ENCODE data around the gene CCKAR.

The CCKAR gene

DNA sequence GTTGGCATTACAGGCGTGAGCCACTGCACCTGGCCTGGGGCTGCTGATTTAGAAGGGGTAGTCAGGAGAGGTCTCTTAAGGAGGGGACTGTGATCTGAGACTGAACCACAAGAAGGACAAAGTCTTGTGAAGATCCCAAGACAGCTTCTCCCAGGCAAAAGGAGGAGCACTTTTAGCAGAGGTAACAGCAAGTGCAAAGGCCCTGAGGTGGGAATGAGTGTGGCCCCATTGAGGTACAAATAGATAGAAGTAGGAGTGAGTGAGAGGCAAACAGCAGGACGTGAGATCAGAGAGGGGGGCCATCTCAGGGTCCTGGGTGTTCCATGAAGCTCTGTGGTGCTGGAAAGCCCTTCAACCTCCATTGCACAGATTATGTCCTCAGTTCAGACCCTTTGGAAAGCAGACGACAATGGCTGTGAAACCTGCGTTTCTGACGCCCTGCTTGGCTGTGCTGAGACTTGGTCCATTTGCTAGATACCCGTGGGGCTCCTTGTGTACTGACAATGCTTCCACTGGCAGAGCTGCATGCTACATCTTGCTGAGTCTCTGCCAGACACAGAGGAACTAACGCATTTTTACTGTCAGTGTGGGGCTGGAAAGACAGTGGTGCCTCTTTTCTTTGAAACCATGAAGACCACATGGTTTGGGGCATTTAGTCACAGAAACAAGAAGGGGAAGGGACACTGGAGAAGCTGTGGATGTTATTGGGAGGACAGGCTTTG lies 1.3 kb upstream of the CCKAR start:
- DNase-seq (ENCODE audit: low read depth) = no peak
- TF ChIP-seq, protein P1, sequence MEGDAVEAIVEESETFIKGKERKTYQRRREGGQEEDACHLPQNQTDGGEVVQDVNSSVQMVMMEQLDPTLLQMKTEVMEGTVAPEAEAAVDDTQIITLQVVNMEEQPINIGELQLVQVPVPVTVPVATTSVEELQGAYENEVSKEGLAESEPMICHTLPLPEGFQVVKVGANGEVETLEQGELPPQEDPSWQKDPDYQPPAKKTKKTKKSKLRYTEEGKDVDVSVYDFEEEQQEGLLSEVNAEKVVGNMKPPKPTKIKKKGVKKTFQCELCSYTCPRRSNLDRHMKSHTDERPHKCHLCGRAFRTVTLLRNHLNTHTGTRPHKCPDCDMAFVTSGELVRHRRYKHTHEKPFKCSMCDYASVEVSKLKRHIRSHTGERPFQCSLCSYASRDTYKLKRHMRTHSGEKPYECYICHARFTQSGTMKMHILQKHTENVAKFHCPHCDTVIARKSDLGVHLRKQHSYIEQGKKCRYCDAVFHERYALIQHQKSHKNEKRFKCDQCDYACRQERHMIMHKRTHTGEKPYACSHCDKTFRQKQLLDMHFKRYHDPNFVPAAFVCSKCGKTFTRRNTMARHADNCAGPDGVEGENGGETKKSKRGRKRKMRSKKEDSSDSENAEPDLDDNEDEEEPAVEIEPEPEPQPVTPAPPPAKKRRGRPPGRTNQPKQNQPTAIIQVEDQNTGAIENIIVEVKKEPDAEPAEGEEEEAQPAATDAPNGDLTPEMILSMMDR (conservative IDR thresholded peaks at IDR 0.05; ENCODE audit: low read length) = no peak
- H3K4me3 ChIP-seq (ENCODE audit: low read length) = no peak overlapping the region

DNA sequence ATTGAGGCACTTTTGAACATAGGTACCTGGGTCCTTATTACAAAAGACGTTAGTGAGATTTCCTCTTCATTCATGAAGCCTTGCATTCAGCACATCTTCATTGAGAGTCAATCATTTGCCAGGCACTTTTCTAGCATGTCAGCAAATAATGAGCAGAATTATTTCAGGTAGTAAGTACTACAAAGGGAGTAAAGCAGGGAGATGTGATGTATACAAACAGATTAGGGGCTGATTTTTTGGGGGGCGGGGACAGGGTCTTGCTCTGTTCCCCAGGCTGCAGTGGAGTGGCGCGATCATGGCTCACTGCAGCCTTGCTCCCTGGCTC lies 638 bp upstream of the CCKAR start:
- DNase-seq (ENCODE audit: low read depth) = no peak
- no peak overlapping the region for H3K4me3 ChIP-seq (ENCODE audit: low read length)
- TF ChIP-seq, protein P1 (conservative IDR thresholded peaks at IDR 0.05; ENCODE audit: low read length) = no peak

DNA sequence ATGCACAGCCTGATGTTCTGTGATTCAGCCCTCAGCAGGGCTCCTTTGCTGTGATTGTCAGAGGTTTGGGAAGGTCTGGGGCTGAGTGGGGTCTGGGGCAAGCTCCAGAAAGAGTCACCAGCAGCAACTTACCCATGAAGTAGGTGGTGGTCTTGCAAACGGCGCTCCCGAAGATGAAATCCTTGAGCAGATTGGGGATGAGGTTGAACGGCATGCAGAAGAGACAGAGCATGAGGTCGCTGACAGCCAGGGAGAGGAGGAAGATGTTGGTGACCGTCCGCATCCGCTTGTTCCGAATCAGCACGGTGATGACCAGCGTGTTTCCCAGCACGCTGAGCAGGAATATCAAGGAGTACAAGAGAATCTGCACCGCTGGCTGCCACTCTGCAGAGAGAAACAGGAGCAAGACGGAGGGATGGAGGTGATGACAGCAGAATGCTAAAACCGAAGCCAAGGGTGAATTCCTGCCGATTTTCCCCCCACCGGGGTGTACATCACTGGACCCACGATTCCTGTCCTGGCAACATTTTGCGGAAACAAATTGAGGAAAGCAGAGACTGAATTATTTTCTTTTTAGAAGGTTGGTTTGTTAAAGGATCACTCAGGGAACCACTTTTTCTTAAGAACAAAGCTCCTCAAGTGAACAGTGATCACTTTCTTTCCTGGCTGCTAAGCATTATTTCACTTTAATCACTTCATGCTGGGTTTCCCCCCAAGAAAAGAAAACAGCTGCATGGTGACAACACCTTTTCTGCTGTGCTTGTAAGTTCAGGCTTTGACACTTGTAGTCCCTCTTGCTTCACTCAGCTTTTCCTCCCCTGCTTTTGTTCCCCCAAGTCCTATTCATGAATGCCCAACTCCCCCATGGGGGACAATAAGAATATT lies 941 bp downstream of the CCKAR start:
- no peak for DNase-seq (ENCODE audit: low read depth)
- H3K4me3 ChIP-seq (ENCODE audit: low read length) = no peak overlapping the region
- TF ChIP-seq, protein P1 (conservative IDR thresholded peaks at IDR 0.05; ENCODE audit: low read length) = no peak

DNA sequence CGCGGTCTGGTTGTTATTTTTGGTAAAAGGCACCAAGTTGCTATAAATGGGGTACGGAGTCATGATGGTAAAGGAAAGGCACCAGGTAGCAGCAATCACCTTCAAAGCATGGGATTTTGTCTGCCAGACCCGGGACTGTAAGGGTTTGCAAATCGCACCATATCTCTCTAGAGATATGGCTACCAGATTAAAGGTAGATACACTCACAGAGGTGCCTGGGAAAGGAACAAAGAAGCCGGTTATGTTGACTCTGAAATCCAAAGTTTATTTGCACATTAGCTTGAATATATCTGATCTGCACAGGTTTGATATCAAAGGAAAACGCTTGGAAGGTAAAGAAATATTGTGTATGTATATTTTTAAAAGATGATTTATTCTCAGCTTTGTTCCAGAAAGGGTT lies 4.6 kb downstream of the CCKAR start:
- no peak for DNase-seq (ENCODE audit: low read depth)
- H3K4me3 ChIP-seq (ENCODE audit: low read length) = no peak overlapping the region
- TF ChIP-seq, protein P1 (conservative IDR thresholded peaks at IDR 0.05; ENCODE audit: low read length) = no peak

DNA sequence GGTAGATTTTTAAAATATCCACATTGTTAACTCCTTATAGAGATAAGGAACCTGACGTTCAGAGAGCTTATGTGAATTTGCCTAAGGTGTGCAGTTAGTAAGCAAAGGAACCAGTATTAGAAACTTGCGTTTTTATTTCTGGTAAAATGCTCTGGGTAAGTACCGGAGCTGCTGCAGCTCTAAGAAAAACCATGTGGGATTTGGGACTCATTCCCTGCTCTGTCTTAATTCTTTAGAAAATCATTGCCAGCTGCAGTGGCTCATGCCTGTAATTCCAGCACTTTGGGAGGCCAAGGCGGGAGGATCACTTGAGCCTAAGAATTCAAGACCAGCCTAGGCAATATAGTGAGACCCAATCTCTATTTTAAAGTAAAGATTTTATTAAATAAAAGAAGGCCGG lies 5.8 kb downstream of the CCKAR start:
- peak; percentile 39 for DNase-seq (ENCODE audit: low read depth)
- H3K4me3 ChIP-seq (ENCODE audit: low read length) = no peak overlapping the region
- TF ChIP-seq, protein P1 (conservative IDR thresholded peaks at IDR 0.05; ENCODE audit: low read length) = no peak

DNA sequence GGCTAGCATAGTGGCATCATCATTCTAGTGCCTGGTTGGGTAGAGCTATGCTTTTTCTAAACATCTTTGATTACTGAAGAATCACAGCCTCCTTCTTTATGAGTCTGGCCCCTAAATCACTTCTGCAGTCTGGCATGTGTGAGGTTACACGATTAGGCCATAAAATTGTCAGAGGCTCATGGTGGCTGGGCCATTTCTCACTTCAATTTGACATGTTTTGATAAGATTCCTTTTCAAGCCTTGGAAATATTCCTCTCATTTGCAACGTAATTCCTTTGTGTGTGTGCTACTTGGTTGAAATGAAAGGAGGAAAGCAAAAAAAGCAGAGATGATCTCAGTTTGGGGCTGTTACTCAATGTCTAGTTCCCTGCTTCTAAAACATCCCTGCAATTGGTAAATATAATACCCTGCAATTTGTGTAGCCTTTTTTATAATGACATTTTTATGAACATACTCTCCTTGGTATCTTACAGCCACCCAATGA lies 6.2 kb downstream of the CCKAR start:
- peak; percentile 66 for DNase-seq (ENCODE audit: low read depth)
- no peak overlapping the region for H3K4me3 ChIP-seq (ENCODE audit: low read length)
- TF ChIP-seq, protein P1 (conservative IDR thresholded peaks at IDR 0.05; ENCODE audit: low read length) = no peak
